Calu3 (cell line): ENCODE results near the gene GHITM. TPM values are rescaled to one million over a fixed set of nuclear protein-coding genes. Genes with fewer than 3 reads are reported as not detected.

Source experiments
- BruUV-seq: library from RNA; stranded (reverse); fragments of 400-500 nt; replicated peaks from 2 replicates; lab custom pipeline; 2021; lab: Mats Ljungman, UMichigan
- CTCF ChIA-PET: fragments of 300-600 bp; sonication (Branson Sonifier 250); formaldehyde crosslinking; loops from one replicate; lab custom pipeline; 2022; ENCODE audit warnings: antibody characterized with exemption; lab: Charles Lee
- DNase-seq: peaks from one replicate; pipeline ENCODE4 v3.0.0; 2022
- H3K27ac Mint-ChIP-seq: one replicate; pipeline ENCODE4 v1.8.0; 2022; ENCODE audit warnings: mixed read lengths; ENCODE audit not compliant: unreplicated experiment
- H3K27me3 Mint-ChIP-seq: one replicate; pipeline ENCODE4 v1.8.0; 2022; ENCODE audit warnings: mixed read lengths; ENCODE audit not compliant: unreplicated experiment
- H3K36me3 Mint-ChIP-seq: one replicate; pipeline ENCODE4 v1.8.0; 2022; ENCODE audit warnings: mild to moderate bottlenecking, moderate library complexity, mixed read lengths; ENCODE audit not compliant: insufficient read depth, unreplicated experiment
- H3K4me1 Mint-ChIP-seq: one replicate; pipeline ENCODE4 v1.8.0; 2022; ENCODE audit warnings: mild to moderate bottlenecking, low read depth, mixed read lengths; ENCODE audit not compliant: unreplicated experiment
- H3K4me3 Mint-ChIP-seq: one replicate; pipeline ENCODE4 v1.8.0; 2022; ENCODE audit warnings: mild to moderate bottlenecking, low read depth, moderate library complexity, mixed read lengths; ENCODE audit not compliant: unreplicated experiment
- H3K9me3 Mint-ChIP-seq: one replicate; pipeline ENCODE4 v1.8.0; 2022; ENCODE audit warnings: low read depth, mixed read lengths; ENCODE audit not compliant: unreplicated experiment
- CTCF ChIP-seq: fragments of 200-600 bp; IDR thresholded peaks from one replicate; pipeline ENCODE4 v1.8.0; 2022; ENCODE audit warnings: antibody characterized with exemption; ENCODE audit not compliant: unreplicated experiment
- intact Hi-C: fragments of 100-400 bp; cut with micrococcal nuclease; formaldehyde crosslinking; loops from one replicate; pipeline ENCODE4 v1.10.0; 2022; ENCODE audit not compliant: unreplicated experiment
- total RNA-seq: library from RNA; stranded (reverse); gene quantifications from 2 replicates; pipeline ENCODE4 v1.2.3, GENCODE V29; 2022

GHITM gene
- total RNA-seq, 1 experiment from 2014 or later: 107 TPM

DNA sequence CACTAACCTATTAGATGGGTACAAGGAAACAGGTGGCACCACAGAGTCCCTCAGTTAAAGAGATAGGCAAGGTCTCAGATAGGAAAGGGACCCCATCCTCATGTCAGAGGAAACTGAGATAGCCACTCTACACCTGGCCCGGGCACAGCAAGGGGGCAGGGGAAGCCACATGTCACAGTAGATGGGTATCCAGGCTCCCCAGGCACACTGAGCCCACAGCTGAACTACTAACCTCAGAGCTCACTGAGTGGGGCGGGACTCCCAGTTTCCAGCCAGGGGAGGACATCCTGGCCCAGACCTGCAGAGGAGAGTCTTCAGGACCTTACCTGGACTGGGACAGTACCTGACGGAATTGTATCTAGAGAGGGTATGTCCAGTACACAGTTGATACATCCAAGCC is 51.3 kb downstream of the GHITM start:
- CTCF ChIA-PET: interaction anchor here (1.0 kb wide), 1 partner anchor 12 kb away, joined by 3 read pairs; no protein-coding TSS in a partner anchor
- H3K4me3 Mint-ChIP-seq: no peak overlapping the region
- H3K27me3 Mint-ChIP-seq: peaks cover 45% of the 10 kb centered on the region
- H3K4me1 Mint-ChIP-seq: no peaks in the 10 kb centered on the region
- H3K9me3 Mint-ChIP-seq: no peaks in the 10 kb centered on the region
- no peak for DNase-seq
- BruUV-seq: no TSS peak
- intact Hi-C loops: no loop called here
- no peak for TF ChIP-seq CTCF
- H3K27ac Mint-ChIP-seq: no peak overlapping the region
- H3K36me3 Mint-ChIP-seq: no peaks in the 10 kb centered on the region

- no peak overlapping the region for H3K4me3 Mint-ChIP-seq
- intact Hi-C loops: no loop called here
- H3K4me1 Mint-ChIP-seq: no peaks in the 10 kb centered on the region
- H3K27me3 Mint-ChIP-seq: peaks cover 50% of the 10 kb centered on the region
- CTCF ChIA-PET: interaction anchor here (1.0 kb wide), 1 partner anchor 11 kb away, joined by 3 read pairs; no protein-coding TSS in a partner anchor
- H3K27ac Mint-ChIP-seq: no peak overlapping the region
- H3K9me3 Mint-ChIP-seq: no peaks in the 10 kb centered on the region
- H3K36me3 Mint-ChIP-seq: no peaks in the 10 kb centered on the region
- TF ChIP-seq CTCF: no peak
- no TSS peak for BruUV-seq
- no peak for DNase-seq
These were observed 51.8 kb downstream of the GHITM start for GRCh38 chr10:84191106-84191505.

DNA sequence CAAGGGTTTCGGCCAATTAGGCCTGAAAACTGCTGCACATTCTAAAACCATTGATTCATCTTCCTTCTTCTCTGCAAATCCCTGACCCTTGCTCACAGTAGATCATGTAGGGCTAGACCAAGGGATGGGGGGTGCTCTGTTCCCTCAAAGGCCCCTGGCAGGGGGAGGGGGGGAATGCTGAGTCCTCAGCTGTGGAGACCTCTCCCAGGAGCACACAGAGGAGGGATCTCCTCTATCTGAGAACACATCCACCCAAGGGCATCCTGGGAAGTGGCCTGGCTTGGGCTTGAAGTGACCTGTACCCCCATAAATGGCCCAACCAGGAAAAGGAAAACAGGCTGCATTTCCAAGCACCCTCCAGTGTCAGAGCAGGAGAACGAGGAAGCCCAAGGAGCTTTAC is 54.0 kb downstream of the GHITM start:
- Mint-ChIP-seq H3K4me3 (no peak overlapping the region), H3K27ac (no peak overlapping the region), H3K27me3 (peaks cover 72% of the 10 kb centered on the region), H3K36me3 (no peaks in the 10 kb centered on the region), H3K9me3 (no peaks in the 10 kb centered on the region), H3K4me1 (no peaks in the 10 kb centered on the region)
- intact Hi-C loops: no loop called here
- DNase-seq: no peak
- CTCF ChIA-PET: no interaction called here
- no TSS peak for BruUV-seq
- no peak for TF ChIP-seq CTCF

- no peak for DNase-seq
- H3K27ac Mint-ChIP-seq: no peak overlapping the region
- no peak overlapping the region for H3K4me3 Mint-ChIP-seq
- TF ChIP-seq CTCF: no peak
- BruUV-seq: no TSS peak
- H3K9me3 Mint-ChIP-seq: no peaks in the 10 kb centered on the region
- H3K36me3 Mint-ChIP-seq: no peaks in the 10 kb centered on the region
- H3K4me1 Mint-ChIP-seq: no peaks in the 10 kb centered on the region
- intact Hi-C loops: no loop called here
- H3K27me3 Mint-ChIP-seq: peaks cover 78% of the 10 kb centered on the region
- CTCF ChIA-PET: no interaction called here
These were observed 54.6 kb downstream of the GHITM start for GRCh38 chr10:84193846-84194423.
